Right atrium auricular region (tissue), 2 donors: ENCODE data around the gene GFPT1. TPM values are rescaled to one million over a fixed set of nuclear protein-coding genes. Genes with fewer than 3 reads are reported as not detected.

ENCODE experiments used
- DNase-seq: peaks from one replicate; pipeline ENCODE4 v3.0.0-alpha.2; 2019; ENCODE audit warnings: low spot score
- H3K27ac ChIP-seq, 2 donors: fragments of 200-600 bp; sonication (generic); 1 replicate in 1 of 2; 2 replicates in 1 of 2; pipeline ENCODE4 v1.5.1; 2016 to 2019
- H3K27me3 ChIP-seq, 2 donors: fragments of 200-600 bp; sonication (generic); one replicate each; pipeline versions ENCODE4 v1.5.1 to v1.6.0; 2017 to 2019
- H3K36me3 ChIP-seq: fragments of 200-600 bp; sonication (generic); one replicate; pipeline ENCODE4 v1.5.1; 2016
- H3K4me1 ChIP-seq, 2 donors: fragments of 200-600 bp; sonication (generic); one replicate each; pipeline versions ENCODE4 v1.5.1 to v1.6.0; 2017 to 2019
- H3K4me3 ChIP-seq, 2 donors: fragments of 200-600 bp; sonication (generic); 1 replicate in 1 of 2; 2 replicates in 1 of 2; pipeline ENCODE4 v1.5.1; 2017 to 2019; ENCODE audit warnings: mild to moderate bottlenecking in 1 of 2, moderate library complexity in 1 of 2
- H3K9me3 ChIP-seq, 2 donors: fragments of 200-600 bp; sonication (generic); one replicate each; pipeline ENCODE4 v1.5.1; 2019
- total RNA-seq, 2 donors: library from RNA; depleted of rRNA; stranded (reverse); fragments of >200 nt; gene quantifications; one replicate each; pipeline ENCODE4 v1.1.0, GENCODE V29; 2016
- TF ChIP-seq, protein P1 (sequence below), 2 donors: fragments of 200-600 bp; sonication (generic); IDR thresholded peaks; one replicate each; pipeline ENCODE4 v1.5.1; 2019; ENCODE audit warnings: antibody characterized with exemption in 2 of 2

Gene GFPT1
- total RNA-seq, 2 donors from 2014 or later: 26.7 to 39.7 TPM

DNA sequence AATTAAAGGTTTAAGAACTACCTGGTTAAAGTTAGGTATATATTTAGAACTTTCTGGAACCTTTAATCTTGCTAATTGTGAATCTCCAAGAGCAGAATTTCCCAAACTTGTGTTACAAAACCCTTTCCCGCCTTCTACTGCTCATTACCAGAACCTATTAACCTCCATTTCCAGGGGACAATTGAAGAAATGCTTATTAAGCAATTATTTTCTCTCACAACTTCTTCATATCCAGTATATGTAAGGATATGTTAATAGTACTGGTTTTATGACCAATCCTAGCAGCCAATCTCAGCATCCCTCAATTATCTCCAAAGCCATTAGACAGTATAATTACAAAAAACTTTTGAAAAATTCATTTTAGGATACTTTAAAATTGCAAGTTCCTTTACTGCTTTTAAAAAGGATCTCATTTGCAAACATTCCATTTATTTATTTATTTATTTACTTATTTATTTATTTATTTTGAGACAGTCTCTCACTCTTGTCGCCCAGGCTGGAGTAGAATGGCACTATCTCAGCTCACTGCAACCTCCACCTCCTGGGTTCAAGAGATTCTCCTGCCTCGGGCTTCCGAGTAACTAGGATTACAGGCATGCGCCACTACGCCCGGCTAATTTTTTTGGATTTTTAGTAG lies 3.7 kb downstream of the GFPT1 start:
- Histone ChIP-seq H3K36me3 (no peaks in the 10 kb centered on the region), H3K4me3 (no peak overlapping the region), H3K9me3 (no peaks in the 10 kb centered on the region), H3K27ac (no peak overlapping the region), H3K4me1 (peaks cover 0 to 38% of the 10 kb centered on the region in 2 donors), H3K27me3 (no peaks in the 10 kb centered on the region)
- TF ChIP-seq, protein P1, sequence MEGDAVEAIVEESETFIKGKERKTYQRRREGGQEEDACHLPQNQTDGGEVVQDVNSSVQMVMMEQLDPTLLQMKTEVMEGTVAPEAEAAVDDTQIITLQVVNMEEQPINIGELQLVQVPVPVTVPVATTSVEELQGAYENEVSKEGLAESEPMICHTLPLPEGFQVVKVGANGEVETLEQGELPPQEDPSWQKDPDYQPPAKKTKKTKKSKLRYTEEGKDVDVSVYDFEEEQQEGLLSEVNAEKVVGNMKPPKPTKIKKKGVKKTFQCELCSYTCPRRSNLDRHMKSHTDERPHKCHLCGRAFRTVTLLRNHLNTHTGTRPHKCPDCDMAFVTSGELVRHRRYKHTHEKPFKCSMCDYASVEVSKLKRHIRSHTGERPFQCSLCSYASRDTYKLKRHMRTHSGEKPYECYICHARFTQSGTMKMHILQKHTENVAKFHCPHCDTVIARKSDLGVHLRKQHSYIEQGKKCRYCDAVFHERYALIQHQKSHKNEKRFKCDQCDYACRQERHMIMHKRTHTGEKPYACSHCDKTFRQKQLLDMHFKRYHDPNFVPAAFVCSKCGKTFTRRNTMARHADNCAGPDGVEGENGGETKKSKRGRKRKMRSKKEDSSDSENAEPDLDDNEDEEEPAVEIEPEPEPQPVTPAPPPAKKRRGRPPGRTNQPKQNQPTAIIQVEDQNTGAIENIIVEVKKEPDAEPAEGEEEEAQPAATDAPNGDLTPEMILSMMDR (IDR thresholded peaks at IDR 0.05): no peak
- DNase-seq: no peak

DNA sequence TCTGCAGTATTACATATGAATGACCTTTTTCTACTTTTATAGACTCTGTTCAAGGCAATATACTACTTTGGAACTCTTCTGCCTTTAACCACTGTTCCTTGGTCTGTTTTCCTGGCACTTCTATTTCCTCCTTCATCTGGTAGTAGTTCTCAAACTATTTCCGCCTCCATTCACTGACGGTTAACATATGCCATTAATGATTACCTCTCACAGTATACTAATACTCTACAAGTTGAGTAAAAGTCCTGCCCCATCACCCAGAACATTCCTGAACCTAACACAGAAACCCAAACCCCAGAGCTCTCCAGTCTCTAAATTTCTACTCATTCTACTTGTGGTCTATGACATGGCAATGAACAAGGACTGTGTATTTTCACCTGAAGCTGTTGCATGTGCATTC lies 4.5 kb downstream of the GFPT1 start:
- TF ChIP-seq, protein P1 (IDR thresholded peaks at IDR 0.05): no peak
- no peak for DNase-seq
- no peak overlapping the region for H3K27ac ChIP-seq
- H3K9me3 ChIP-seq: no peaks in the 10 kb centered on the region
- no peak overlapping the region for H3K4me3 ChIP-seq
- no peaks in the 10 kb centered on the region for H3K27me3 ChIP-seq
- H3K36me3 ChIP-seq: no peaks in the 10 kb centered on the region
- H3K4me1 ChIP-seq: peaks cover 0 to 36% of the 10 kb centered on the region in 2 donors

DNA sequence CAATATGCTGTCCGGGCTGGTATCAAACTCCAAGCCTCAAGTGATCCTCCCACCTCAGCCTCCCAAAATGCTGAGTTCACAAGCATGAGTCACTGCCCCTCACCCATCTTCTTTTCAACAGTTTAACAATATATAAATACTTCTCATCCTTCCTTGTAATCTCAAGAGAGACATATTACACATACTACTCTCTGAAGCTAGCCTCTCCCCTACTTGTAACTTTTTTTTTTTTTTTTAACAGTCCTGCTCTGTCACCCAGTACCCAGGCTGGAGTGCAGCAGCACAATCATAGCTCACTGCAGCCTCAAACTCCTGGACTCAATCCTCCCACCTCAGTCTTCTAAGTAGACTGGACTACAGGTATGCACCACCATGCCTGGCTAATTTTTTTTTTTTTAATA lies 5.7 kb downstream of the GFPT1 start:
- peaks cover 0 to 33% of the 10 kb centered on the region in 2 donors for H3K4me1 ChIP-seq
- H3K27me3 ChIP-seq: no peaks in the 10 kb centered on the region
- TF ChIP-seq, protein P1 (IDR thresholded peaks at IDR 0.05): no peak

DNA sequence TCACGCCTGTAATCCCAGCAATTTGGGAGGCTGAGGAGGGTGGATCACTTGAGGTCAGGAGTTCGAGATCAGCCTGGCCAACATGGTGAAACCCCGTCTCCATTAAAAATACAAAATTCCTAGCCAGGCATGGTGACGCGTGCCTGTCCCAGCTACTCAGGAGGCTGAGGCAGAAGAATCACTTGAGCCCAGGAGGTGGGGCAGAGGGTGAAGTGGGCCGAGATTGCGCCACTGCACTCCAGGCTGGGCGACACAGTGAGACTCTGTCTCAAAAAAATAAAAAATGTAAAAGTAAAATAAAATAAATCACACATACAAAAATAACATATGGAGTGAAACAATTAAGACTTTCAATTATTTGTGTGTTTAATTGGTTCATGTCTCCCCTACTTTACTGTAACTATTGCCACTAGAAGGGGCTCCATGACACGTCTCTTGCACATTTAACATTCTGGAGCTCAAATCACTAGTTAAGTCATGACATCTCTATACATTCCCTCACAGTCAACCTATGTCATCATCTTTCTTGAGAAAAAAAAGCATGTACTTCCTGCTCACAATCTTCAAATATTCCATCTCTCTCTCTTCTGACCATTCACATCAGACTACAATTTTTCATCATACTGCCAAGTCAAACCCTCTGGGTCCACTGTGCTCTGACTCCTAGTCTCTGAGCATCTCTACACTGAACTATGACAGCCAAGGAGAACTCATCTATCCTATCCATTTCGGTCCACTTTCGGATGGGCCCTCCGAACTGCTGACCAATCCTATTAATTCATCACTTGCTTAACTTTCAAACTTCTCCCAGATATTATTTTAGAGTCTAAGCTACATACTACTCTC lies 6.7 kb downstream of the GFPT1 start:
- no peak for DNase-seq
- Histone ChIP-seq H3K4me3 (no peak overlapping the region), H3K27me3 (no peaks in the 10 kb centered on the region), H3K4me1 (peaks cover 0 to 34% of the 10 kb centered on the region in 2 donors), H3K27ac (no peak overlapping the region), H3K36me3 (no peaks in the 10 kb centered on the region), H3K9me3 (no peaks in the 10 kb centered on the region)
- TF ChIP-seq, protein P1 (IDR thresholded peaks at IDR 0.05): no peak

More for the DNA sequence above, 5.7 kb downstream of the GFPT1 start:
- Histone ChIP-seq H3K27ac (no peak overlapping the region), H3K9me3 (no peaks in the 10 kb centered on the region), H3K36me3 (no peaks in the 10 kb centered on the region), H3K4me3 (no peak overlapping the region)
- no peak for DNase-seq

DNA sequence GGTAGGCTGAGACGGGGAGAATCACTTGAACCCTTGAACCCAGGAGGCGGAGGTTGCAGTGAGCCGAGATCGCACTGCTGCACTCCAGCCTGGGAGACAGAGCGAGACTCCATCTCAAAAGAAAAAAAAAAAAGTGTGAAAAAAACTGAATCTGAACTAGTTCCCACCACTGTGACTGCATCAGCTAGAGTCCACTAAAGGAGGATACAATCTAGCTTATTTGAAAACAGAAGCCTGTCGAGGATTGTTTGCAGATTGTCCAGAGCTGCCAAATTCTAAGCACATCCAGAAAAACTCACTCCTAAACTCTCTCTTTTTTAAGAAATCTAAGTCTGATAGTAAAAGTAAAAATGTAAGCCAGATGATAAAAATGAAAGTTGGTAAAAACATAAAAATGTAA lies 10.6 kb downstream of the GFPT1 start:
- TF ChIP-seq, protein P1 (IDR thresholded peaks at IDR 0.05): no peak
- Histone ChIP-seq H3K4me1 (peaks cover 0 to 14% of the 10 kb centered on the region in 2 donors), H3K4me3 (no peak overlapping the region), H3K9me3 (no peaks in the 10 kb centered on the region), H3K27ac (no peak overlapping the region), H3K36me3 (peaks cover 15% of the 10 kb centered on the region), H3K27me3 (no peaks in the 10 kb centered on the region)
- no peak for DNase-seq
